ENCODE results near the gene PRR20D.

Gene PRR20D

DNA sequence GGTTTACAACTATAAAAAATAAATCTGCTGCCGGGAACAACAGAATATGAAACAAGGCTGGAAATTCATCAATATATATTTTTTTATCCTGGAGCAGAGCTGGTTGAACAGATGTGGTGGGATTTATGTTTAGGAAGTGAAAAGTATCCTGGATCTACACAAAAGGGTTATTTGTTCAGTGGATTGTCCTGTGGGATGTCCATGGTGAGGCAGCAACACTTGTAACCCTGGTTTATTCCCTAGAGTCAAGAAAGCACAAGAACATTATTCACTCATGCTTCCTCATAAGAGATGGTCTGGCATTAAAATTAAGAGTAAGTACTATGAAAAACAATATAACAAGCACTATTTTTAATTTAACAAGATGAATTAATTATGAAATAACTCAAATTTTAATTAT lies 52.6 kb downstream of the PRR20D start:
- TF ChIP-seq, protein P1, sequence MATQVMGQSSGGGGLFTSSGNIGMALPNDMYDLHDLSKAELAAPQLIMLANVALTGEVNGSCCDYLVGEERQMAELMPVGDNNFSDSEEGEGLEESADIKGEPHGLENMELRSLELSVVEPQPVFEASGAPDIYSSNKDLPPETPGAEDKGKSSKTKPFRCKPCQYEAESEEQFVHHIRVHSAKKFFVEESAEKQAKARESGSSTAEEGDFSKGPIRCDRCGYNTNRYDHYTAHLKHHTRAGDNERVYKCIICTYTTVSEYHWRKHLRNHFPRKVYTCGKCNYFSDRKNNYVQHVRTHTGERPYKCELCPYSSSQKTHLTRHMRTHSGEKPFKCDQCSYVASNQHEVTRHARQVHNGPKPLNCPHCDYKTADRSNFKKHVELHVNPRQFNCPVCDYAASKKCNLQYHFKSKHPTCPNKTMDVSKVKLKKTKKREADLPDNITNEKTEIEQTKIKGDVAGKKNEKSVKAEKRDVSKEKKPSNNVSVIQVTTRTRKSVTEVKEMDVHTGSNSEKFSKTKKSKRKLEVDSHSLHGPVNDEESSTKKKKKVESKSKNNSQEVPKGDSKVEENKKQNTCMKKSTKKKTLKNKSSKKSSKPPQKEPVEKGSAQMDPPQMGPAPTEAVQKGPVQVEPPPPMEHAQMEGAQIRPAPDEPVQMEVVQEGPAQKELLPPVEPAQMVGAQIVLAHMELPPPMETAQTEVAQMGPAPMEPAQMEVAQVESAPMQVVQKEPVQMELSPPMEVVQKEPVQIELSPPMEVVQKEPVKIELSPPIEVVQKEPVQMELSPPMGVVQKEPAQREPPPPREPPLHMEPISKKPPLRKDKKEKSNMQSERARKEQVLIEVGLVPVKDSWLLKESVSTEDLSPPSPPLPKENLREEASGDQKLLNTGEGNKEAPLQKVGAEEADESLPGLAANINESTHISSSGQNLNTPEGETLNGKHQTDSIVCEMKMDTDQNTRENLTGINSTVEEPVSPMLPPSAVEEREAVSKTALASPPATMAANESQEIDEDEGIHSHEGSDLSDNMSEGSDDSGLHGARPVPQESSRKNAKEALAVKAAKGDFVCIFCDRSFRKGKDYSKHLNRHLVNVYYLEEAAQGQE (IDR thresholded peaks at IDR 0.05; ENCODE audit: low read depth): no peak
- TF ChIP-seq RAD21 (IDR thresholded peaks at IDR 0.05; ENCODE audit: low read depth) (no peak), EP300 (IDR thresholded peaks at IDR 0.05; ENCODE audit: borderline replicate concordance) (no peak), CEBPB (IDR thresholded peaks at IDR 0.05) (no peak), CREB1 (IDR thresholded peaks at IDR 0.05; ENCODE audit: low read depth) (no peak), TAF1 (IDR thresholded peaks at IDR 0.05; ENCODE audit: low read depth) (no peak), FOXM1 (IDR thresholded peaks at IDR 0.05; ENCODE audit: borderline replicate concordance, low read depth) (no peak)
- TF ChIP-seq, protein P2, sequence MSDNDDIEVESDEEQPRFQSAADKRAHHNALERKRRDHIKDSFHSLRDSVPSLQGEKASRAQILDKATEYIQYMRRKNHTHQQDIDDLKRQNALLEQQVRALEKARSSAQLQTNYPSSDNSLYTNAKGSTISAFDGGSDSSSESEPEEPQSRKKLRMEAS (IDR thresholded peaks at IDR 0.05): no peak
- TF ChIP-seq, protein P3, sequence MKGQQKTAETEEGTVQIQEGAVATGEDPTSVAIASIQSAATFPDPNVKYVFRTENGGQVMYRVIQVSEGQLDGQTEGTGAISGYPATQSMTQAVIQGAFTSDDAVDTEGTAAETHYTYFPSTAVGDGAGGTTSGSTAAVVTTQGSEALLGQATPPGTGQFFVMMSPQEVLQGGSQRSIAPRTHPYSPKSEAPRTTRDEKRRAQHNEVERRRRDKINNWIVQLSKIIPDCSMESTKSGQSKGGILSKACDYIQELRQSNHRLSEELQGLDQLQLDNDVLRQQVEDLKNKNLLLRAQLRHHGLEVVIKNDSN (IDR thresholded peaks at IDR 0.05): no peak

Measured in Ishikawa (cell line).